DND-41 (cell line): ENCODE data around the gene NFASC.

ENCODE experiments used
- EZH2 ChIP-seq: IDR thresholded peaks from 3 replicates; pipeline ENCODE4 v1.6.1; 2012; ENCODE audit warnings: borderline replicate concordance, low read depth, mild to moderate bottlenecking, moderate library complexity, low read length, inconsistent platforms; ENCODE audit not compliant: severe bottlenecking
- TF ChIP-seq, protein P1 (sequence below): IDR thresholded peaks from 2 replicates; pipeline ENCODE4 v1.5.1; 2012; ENCODE audit warnings: borderline replicate concordance, low read length, moderate library complexity, mild to moderate bottlenecking; ENCODE audit not compliant: poor library complexity, severe bottlenecking; ENCODE audit errors: extremely low read depth

DNA sequence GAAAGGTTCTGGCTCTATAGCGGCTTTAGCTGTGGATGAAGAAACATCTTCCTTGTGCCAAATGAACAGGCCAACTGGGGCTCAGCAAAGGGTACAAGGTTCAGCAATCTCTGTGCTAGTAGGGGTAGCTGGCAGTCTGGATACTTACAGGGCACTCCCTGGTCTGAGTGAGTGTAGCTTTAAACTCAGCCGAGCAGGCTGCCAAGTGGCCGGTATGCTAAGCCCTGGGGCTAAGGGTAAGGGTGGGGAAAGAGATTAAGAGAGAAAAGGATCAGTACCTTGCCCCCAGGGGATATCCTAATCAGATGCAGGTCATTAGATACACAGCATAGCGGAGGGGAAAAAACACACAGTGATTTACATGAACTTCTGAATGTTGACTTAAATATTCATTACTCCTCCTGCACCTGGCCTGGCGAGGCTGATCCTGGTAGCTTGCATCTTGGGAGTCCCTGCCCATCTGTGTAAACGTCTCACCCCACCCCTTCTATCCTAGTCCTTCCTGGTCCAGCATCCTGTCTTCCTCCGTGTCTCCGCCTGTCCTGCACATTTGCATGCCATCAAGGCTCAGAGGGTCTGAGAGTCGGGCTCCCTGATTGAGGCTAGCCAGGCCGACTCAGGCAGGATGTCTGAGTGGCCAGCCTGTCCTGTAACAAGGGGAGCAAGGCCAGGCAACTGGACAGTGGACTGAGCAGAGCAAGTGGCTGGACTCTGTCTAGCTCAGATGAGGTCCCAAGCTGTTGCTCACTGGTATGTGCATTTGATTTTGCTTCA lies 132.9 kb downstream of the NFASC start:
- TF ChIP-seq, protein P1, sequence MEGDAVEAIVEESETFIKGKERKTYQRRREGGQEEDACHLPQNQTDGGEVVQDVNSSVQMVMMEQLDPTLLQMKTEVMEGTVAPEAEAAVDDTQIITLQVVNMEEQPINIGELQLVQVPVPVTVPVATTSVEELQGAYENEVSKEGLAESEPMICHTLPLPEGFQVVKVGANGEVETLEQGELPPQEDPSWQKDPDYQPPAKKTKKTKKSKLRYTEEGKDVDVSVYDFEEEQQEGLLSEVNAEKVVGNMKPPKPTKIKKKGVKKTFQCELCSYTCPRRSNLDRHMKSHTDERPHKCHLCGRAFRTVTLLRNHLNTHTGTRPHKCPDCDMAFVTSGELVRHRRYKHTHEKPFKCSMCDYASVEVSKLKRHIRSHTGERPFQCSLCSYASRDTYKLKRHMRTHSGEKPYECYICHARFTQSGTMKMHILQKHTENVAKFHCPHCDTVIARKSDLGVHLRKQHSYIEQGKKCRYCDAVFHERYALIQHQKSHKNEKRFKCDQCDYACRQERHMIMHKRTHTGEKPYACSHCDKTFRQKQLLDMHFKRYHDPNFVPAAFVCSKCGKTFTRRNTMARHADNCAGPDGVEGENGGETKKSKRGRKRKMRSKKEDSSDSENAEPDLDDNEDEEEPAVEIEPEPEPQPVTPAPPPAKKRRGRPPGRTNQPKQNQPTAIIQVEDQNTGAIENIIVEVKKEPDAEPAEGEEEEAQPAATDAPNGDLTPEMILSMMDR = no peak
- TF ChIP-seq EZH2 = no peak
